Stimulated activated CD4-positive, alpha-beta T cell treated with anti-CD3 and anti-CD28 coated beads, TNF-alpha, amount 100 ng/mL, for 48 hours (primary cell): Measurements from ENCODE around the gene ALCAM.
"Not testable (repeated sequence)": the region's sequence is repeated elsewhere in the genome, so short reads cannot be mapped to it uniquely, and the experiment has no call there.

Experiments used
- DNase-seq, 3 donors: peaks; one replicate each; pipeline ENCODE4 v3.0.0-alpha.2; 2020; ENCODE audit warnings: low read depth in 3 of 3

Gene ALCAM

GRCh38 chr3:105388176-105388575 lies 21.5 kb downstream of the ALCAM start:
- DNase-seq: no peak

GRCh38 chr3:105389759-105390158 lies 23.1 kb downstream of the ALCAM start:
- not testable (repeated sequence) for DNase-seq

GRCh38 chr3:105392598-105392997 lies 25.9 kb downstream of the ALCAM start:
- not testable (repeated sequence) for DNase-seq

- no peak for DNase-seq
These were observed 27.5 kb downstream of the ALCAM start for GRCh38 chr3:105394177-105394576.

GRCh38 chr3:105397974-105398373 lies 31.3 kb downstream of the ALCAM start:
- no peak for DNase-seq

- DNase-seq: no peak
These were observed 31.7 kb downstream of the ALCAM start for GRCh38 chr3:105398437-105398836.

GRCh38 chr3:105399062-105399461 lies 32.4 kb downstream of the ALCAM start:
- DNase-seq: no peak

- DNase-seq: no peak
These were observed 32.9 kb downstream of the ALCAM start for GRCh38 chr3:105399611-105400010.

GRCh38 chr3:105401254-105401653 lies 34.5 kb downstream of the ALCAM start:
- no peak for DNase-seq

GRCh38 chr3:105401691-105402149 lies 35.0 kb downstream of the ALCAM start:
- no peak for DNase-seq

- DNase-seq: no peak
These were observed 35.6 kb downstream of the ALCAM start for GRCh38 chr3:105402287-105402801.

GRCh38 chr3:105403034-105403433 lies 36.3 kb downstream of the ALCAM start:
- not testable (repeated sequence) for DNase-seq

GRCh38 chr3:105406268-105406667 lies 39.6 kb downstream of the ALCAM start:
- no peak for DNase-seq

- DNase-seq: no peak
These were observed 42.7 kb downstream of the ALCAM start for GRCh38 chr3:105409364-105409763.

- no peak for DNase-seq
These were observed 46.7 kb downstream of the ALCAM start for GRCh38 chr3:105413343-105413887.

- DNase-seq: no peak
These were observed 48.1 kb downstream of the ALCAM start for GRCh38 chr3:105414841-105415240.

- DNase-seq: no peak
These were observed 49.2 kb downstream of the ALCAM start for GRCh38 chr3:105415951-105416350.

- DNase-seq: no peak
These were observed 51.0 kb downstream of the ALCAM start for GRCh38 chr3:105417525-105418289.

- no peak for DNase-seq
These were observed 55.9 kb downstream of the ALCAM start for GRCh38 chr3:105422645-105423044.

GRCh38 chr3:105423397-105423796 lies 56.7 kb downstream of the ALCAM start:
- DNase-seq: no peak

- DNase-seq: no peak
These were observed 57.9 kb downstream of the ALCAM start for GRCh38 chr3:105424412-105425152.

GRCh38 chr3:105425153-105425502 lies 58.4 kb downstream of the ALCAM start:
- DNase-seq: no peak

GRCh38 chr3:105427332-105427731 lies 60.6 kb downstream of the ALCAM start:
- DNase-seq: no peak
